GM19239 (cell line): ENCODE data around the gene CBARP.

Experiments used
- DNase-seq: peaks from one replicate; pipeline ENCODE4 v3.0.0; 2011; ENCODE audit warnings: low spot score; ENCODE audit not compliant: insufficient read length
- FAIRE-seq: peaks from 2 replicates; lab custom pipeline; 2011; peaks lifted over from hg19 to GRCh38; lab: Jason Lieb, UNC

Gene CBARP

GRCh38 chr19:1229924-1230782, 7.7 kb downstream of the CBARP start:
- DNase-seq = no peak

DNA sequence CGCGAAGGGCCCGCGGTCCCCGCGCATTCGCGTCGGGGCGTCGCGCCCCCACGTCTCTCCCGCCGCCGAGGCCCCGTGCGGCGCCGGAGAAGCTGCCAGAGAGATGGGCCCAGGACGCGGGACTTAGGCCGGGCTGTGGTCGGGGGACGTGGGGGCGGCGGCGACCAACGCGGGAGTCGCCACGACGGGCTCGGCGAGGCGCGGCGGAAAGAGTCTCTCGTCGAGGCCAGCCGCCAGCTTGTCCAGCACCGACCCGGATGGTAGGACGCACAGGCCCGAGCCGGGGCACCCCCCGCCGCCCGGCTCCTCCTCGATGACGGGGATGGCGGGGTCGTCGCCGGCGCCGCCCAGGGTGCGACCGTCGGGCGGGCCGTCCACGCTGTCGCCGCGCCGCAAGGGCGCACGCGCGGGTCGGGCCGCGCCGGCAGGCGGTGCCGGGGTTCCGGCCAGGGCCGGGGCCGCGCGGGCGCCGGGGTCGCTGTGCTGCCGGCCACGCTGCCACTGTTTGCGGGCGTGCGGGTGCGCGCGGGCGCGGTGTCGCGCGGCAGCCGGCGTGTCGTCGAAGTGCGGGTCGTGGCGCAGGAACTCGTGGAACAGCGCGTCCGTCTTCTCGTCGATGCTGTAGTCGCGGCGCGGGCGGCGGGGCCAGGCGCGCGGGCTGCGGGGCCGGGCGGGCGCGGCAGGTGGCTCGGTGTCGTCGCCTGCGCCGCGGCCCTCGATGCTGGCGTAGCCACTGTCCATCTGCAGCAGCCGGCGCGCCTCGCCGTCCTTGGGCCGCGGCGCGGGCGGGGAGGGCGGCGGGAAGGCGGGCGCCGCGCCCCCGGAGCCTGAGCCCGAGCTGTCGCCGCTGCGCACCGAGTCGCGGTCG, 8.5 kb downstream of the CBARP start:
- DNase-seq = no peak
- FAIRE-seq = no peak

More at GRCh38 chr19:1229924-1230782, 7.7 kb downstream of the CBARP start:
- FAIRE-seq = no peak

GRCh38 chr19:1228161-1228957, 9.4 kb downstream of the CBARP start:
- FAIRE-seq (no peak), DNase-seq (no peak)

DNA sequence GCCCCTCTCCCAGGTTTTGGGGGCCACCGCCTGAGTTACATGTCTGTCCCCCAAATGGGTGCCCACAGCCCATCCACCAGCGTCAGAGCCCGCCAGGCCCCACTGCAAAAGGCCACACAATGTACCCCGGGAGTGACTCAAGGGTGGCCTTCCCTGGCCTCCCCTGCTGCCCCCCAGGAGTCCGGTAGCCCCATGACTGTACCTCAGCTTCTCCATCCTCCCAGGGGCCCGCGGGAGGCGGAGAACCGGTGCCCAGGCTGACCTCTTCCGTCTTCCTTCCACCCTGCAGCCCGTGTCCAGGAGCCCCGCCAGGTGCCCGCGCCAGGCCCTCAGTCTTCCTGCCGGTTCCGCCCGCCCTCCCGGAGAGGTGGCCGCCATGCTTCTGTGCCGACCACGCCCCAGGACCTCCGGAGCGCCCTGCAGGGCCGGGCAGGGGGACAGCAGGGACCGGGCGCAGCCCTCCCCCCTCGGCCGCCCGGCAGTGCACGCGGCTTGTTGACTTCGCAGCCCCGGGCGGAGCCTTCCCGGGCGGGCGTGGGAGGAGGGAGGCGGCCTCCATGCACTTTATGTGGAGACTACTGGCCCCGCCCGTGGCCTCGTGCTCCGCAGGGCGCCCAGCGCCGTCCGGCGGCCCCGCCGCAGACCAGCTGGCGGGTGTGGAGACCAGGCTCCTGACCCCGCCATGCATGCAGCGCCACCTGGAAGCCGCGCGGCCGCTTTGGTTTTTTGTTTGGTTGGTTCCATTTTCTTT, 10.3 kb downstream of the CBARP start:
- FAIRE-seq (no peak), DNase-seq (no peak)

GRCh38 chr19:1226522-1227303, 11.1 kb downstream of the CBARP start:
- FAIRE-seq (no peak), DNase-seq (no peak)

GRCh38 chr19:1226227-1226518, 11.6 kb downstream of the CBARP start:
- DNase-seq (no peak), FAIRE-seq (no peak)

GRCh38 chr19:1225440-1226226, 12.2 kb downstream of the CBARP start:
- FAIRE-seq = no peak
- DNase-seq = no peak

- FAIRE-seq = no peak
- no peak for DNase-seq
Measured at GRCh38 chr19:1224847-1225246, 13.0 kb downstream of the CBARP start.

DNA sequence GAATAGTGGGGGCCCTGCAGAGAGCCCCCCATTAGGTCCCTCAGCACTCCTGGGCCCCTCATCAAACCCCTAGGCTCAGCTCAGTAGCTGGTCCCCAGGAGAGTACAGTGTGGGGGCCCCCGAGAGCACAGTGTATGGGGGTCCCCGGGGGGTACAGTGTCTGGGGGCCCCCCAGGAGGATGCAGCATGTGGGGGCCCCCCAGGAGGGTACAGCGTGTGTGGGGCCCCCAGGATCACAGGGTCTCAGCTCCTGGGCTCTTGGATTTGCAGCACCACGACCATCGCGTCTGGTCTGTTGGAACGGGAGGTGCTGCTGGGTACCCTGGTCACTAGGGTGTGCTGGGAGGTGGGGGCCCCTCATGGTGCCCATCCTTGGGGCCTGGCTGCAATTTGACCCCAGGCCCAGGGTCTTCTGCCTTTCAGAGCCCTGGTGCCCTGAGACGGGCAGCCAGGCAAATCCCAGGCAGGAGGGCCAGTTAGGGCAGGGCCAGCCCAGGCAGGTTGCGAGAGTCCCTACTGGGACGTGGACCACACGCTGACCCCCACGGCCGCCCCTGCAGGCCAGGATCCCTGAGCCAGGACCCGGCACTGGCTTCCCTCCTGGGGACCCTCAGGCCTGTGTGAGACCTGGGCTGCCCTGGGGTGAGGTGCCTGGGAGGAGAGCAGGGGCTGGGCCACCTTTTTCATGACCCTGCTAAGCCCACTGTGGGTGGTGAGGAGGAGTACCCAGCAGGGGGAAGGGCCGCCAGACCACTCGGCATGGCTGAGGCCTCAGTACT, 13.6 kb downstream of the CBARP start:
- no peak for DNase-seq
- FAIRE-seq = no peak

- FAIRE-seq (no peak), DNase-seq (peak; percentile 92)
Measured at GRCh38 chr19:1223018-1223855, 14.6 kb downstream of the CBARP start.

- FAIRE-seq (no peak), DNase-seq (no peak)
Measured at GRCh38 chr19:1222394-1222793, 15.4 kb downstream of the CBARP start.

DNA sequence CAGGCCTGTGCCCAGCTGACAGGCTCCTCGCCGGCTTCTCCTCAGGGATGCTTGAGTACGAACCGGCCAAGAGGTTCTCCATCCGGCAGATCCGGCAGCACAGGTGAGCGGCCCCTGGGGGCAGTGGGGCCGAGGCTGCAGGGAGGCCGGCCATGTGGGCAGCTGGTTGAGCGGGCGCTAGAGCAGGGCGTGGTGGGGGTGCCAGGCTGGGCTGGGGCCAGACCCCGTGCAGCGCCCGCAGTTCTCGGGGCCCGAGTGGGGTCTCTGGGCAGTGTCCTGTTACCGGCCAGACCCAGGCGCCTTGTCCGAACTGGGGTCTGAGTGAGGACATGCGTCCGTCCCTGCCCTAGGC, 15.9 kb downstream of the CBARP start:
- DNase-seq (no peak), FAIRE-seq (no peak)

DNA sequence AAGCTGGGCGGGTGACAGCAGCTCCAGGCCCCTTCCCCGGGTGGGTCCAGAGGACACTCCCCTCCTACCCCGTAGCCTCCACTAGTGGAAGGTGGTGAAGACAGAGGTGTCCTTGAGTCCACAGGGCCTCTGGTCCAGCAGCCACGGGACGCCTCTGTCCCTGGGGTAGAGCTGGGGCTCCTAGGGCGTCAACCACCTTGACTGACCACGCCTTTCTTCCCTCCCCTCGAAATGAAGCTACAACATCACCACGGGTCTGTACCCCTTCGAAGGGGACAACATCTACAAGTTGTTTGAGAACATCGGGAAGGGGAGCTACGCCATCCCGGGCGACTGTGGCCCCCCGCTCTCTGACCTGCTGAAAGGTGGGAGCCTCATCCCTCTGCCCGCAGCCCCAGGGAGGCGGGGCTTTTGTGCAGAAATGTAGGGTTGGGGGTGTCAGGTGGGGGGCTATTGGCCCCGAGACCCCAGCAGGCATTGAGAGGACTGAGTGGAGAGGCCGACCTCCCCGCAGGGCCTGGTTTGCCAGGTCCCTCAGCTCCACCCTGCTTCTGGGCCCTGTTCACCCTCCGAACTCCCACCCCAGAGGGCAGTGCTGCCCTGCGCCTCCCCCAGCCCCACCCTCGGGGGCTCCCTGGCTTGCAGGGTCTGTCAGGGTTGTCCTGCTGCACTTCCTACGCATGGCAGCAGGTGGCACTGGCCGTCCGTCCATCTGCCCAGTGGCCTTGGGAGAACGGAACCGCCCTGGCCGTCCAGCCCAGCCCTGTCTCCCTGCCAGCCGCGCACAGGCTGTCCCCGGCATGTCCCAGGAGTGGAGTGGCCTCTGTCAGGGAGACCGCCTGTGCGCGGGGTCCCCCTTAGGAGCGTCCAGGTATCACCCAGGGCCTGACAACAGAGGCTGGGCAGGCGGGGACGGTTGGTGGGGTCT, 16.6 kb downstream of the CBARP start:
- FAIRE-seq = no peak

GRCh38 chr19:1220477-1220930, 17.3 kb downstream of the CBARP start:
- no peak for DNase-seq
- no peak for FAIRE-seq

More for the DNA sequence above, 16.6 kb downstream of the CBARP start:
- DNase-seq = no peak

GRCh38 chr19:1219786-1220476, 17.9 kb downstream of the CBARP start:
- DNase-seq (no peak), FAIRE-seq (no peak)
